Posterior cingulate gyrus (tissue), 11 donors: ENCODE data around the gene SLC29A4.
"Not testable (repeated sequence)": the region's sequence is repeated elsewhere in the genome, so short reads cannot be mapped to it uniquely, and the experiment has no call there.

Source experiments
- DNase-seq, 10 donors: peaks; one replicate each; pipeline versions ENCODE4 v3.0.0 to v3.0.0-alpha.2; 2020 to 2021; ENCODE audit warnings: mixed read lengths in 3 of 10
- intact Hi-C: fragments of 100-400 bp; cut with DNase I; formaldehyde crosslinking; loops from one replicate; pipeline ENCODE4 v1.15.1; 2023

The SLC29A4 gene

GRCh38 chr7:5294169-5294987 lies 11.6 kb downstream of the SLC29A4 start:
- intact Hi-C loops: no loop called here

DNA sequence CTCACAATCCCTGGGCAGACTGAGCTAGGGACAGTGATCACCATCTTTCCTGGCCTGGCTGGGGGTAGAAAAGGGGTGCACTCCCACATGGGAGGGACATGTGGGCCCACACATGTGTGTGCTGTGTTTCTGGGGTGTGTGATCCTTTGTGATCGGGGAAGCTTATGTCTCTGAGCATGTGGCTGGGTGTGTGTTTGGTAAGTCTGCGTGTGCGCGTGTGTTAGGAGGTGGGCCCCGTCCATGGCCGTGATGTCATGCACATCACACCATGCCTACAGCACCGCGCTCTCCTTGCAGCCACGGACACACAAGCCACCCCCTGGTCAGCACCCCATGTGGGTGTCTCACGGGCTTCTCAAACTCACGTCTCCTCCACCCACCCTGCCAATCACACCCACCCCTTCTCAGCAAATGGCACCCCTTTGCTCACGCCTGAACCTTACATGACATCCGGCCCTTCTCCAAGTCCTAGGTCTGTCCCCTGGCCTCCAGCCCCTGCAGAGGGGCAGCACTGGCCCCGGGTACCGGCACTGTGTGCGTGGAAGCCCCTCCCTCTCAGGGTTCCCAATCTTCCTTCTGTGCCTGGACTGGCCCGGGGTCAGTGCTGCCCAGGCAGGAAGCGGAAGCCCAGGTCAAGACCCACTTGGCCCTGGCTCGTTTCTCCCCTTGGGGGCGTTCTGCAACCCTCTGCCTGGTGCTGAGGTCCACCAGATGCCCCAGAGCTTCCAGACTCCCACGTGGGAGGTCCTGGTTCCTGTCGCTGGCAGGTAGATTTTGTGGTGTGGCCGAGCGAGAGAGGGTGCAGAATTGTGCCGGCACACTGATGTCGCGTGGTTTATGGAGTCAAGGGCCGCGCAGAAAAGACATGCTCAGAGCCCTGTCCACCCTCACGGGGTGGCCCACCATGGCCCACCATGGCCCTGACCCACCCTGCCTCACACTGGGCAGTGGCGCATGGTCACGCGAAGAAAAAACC lies 12.6 kb downstream of the SLC29A4 start:
- DNase-seq: no peak
- intact Hi-C loops: no loop called here

More at GRCh38 chr7:5294169-5294987, 11.6 kb downstream of the SLC29A4 start:
- DNase-seq: no peak

DNA sequence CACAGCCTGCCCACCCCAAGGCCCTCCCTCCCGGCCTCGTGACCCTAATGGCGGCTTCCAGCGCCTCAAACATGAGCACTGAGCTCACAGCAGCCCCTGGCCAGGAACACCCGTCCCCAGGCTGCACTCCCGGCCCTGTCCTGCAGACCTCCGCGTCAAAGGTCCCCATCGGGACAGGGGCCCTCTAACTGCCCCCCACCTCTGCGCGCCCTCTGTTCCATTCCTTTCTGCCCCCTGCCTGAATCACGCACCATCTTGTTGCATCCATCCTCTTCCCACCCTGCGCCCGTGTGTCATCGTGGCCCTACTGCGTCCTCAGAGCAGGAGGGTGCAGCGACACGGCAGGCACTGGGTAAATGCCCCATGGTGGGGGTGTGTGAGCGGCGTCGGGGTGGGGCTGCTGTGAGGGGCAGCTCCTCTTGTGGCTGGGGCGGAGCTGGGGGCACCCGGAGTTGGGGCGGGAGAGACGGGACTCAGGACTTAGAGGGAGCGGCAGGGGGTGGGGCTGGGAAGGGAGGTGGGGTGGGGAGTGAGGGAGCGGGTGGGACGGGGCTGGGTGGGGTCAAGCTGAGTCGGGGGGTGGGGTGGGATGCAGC lies 13.4 kb downstream of the SLC29A4 start:
- intact Hi-C loops: no loop called here
- DNase-seq: no peak

DNA sequence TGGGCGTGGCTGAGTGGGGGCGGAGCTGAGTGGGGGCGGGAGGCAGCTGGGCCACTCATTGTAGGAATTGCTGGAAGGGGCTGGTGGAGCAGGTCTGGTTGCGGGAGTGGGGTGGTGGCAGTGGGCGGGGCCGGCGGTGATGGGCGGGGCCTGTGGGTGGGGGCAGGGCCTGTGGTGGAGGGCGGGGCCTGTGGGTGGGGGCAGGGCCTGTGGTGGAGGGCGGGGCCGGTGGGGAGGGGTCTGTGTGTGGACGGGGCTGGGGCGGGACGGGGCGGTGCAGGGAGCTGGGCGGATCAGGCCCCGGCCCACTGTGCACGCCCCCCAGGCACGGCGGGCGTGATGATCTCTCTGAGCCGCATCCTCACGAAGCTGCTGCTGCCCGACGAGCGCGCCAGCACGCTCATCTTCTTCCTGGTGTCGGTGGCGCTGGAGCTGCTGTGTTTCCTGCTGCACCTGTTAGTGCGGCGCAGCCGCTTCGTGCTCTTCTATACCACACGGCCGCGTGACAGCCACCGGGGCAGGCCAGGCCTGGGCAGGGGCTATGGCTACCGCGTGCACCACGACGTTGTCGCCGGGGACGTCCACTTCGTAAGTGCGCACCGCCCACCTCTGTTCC lies 14.0 kb downstream of the SLC29A4 start:
- intact Hi-C loops: no loop called here
- peak in 6 of 10 donors; percentile 23 to 89 (median 42) for DNase-seq

DNA sequence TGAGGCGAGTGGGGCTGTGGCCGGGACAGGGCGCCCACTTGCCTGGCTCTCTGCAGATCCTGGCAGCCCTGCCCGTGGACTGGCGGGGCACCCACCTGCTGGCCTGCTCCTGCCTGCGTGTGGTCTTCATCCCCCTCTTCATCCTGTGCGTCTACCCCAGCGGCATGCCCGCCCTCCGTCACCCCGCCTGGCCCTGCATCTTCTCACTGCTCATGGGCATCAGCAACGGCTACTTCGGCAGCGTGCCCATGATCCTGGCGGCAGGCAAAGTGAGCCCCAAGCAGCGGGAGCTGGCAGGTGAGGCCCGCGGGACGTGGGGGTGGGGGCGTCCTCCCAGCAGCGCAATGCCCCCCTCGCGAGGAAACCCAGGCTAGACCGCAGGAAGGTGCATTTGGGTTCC lies 17.6 kb downstream of the SLC29A4 start:
- DNase-seq: no peak
- intact Hi-C loops: no loop called here

GRCh38 chr7:5302577-5302976 lies 19.8 kb downstream of the SLC29A4 start:
- no peak for DNase-seq
- intact Hi-C loops: no loop called here

GRCh38 chr7:5303061-5303460 lies 20.3 kb downstream of the SLC29A4 start:
- intact Hi-C loops: no loop called here
- DNase-seq: no peak

- DNase-seq: no peak
- intact Hi-C loops: no loop called here
These were observed 21.1 kb downstream of the SLC29A4 start for GRCh38 chr7:5303591-5304505.

GRCh38 chr7:5305050-5305449 lies 22.3 kb downstream of the SLC29A4 start:
- DNase-seq, intact Hi-C loops: not testable (repeated sequence)

GRCh38 chr7:5307221-5308142 lies 24.7 kb downstream of the SLC29A4 start:
- DNase-seq, intact Hi-C loops: not testable (repeated sequence)

- intact Hi-C loops: no loop called here
- no peak for DNase-seq
These were observed 26.4 kb downstream of the SLC29A4 start for GRCh38 chr7:5309146-5309545.

GRCh38 chr7:5310822-5311405 lies 28.2 kb downstream of the SLC29A4 start:
- intact Hi-C loops: no loop called here
- DNase-seq: no peak

GRCh38 chr7:5312276-5313070 lies 29.7 kb downstream of the SLC29A4 start:
- intact Hi-C loops, DNase-seq: not testable (repeated sequence)

- peak in 3 of 10 donors; percentile 23 to 88 (median 29) for DNase-seq
- intact Hi-C loops: not testable (repeated sequence)
These were observed 30.5 kb downstream of the SLC29A4 start for GRCh38 chr7:5313076-5313885.

- DNase-seq: no peak
- intact Hi-C loops: no loop called here
These were observed 32.1 kb downstream of the SLC29A4 start for GRCh38 chr7:5314864-5315263.

DNA sequence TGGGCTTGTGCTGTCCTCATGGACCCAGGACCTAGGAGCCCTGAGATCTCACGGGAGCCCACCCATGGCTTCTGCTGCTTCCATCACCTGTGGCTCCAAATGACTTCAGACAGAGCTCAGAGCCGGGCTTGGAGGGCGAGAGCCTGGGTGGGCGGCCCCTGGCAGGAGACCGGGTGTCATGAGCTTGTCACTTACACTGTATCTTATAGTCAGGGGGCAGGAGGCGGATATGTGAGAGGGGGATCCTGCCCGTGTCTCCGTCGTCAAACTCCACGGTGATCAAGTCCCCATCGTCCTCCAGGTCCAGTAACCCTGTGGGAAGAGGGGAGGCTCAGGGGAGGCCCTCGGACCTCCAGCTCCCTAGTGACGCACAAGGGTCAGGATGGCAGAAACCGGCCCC lies 33.0 kb downstream of the SLC29A4 start:
- intact Hi-C loops: no loop called here
- DNase-seq: no peak
